Upper lobe of right lung (tissue), 1 donor: Measurements from ENCODE around the gene RABL2A. TPM values are rescaled to one million over a fixed set of nuclear protein-coding genes. Genes with fewer than 3 reads are reported as not detected.
"Not testable (repeated sequence)": the region's sequence is repeated elsewhere in the genome, so short reads cannot be mapped to it uniquely, and the experiment has no call there.

Experiments
- ATAC-seq: fragments of 200-7000 bp; cut with Tn5 transposase; one replicate; pipeline ENCODE4 v1.9.1; 2020; ENCODE audit warnings: mild to moderate bottlenecking, moderate library complexity
- DNase-seq: peaks from one replicate; pipeline ENCODE4 v3.0.0-alpha.2; 2020
- H3K27ac ChIP-seq: fragments of 200-600 bp; one replicate; pipeline ENCODE4 v1.8.0; 2022
- H3K27me3 ChIP-seq: fragments of 200-600 bp; one replicate; pipeline ENCODE4 v1.8.0; 2022; ENCODE audit warnings: mild to moderate bottlenecking
- H3K36me3 ChIP-seq: fragments of 200-600 bp; one replicate; pipeline ENCODE4 v1.8.0; 2022
- H3K4me1 ChIP-seq: fragments of 200-600 bp; one replicate; pipeline ENCODE4 v1.8.0; 2022
- H3K4me3 ChIP-seq: fragments of 200-600 bp; one replicate; pipeline ENCODE4 v1.8.0; 2022; ENCODE audit warnings: mild to moderate bottlenecking
- H3K9me3 ChIP-seq: fragments of 200-600 bp; one replicate; pipeline ENCODE4 v1.8.0; 2022
- CTCF ChIP-seq: fragments of 200-600 bp; IDR thresholded peaks from one replicate; pipeline ENCODE4 v1.8.0; 2022; ENCODE audit warnings: antibody characterized with exemption
- intact Hi-C: fragments of 100-400 bp; cut with DNase I; formaldehyde crosslinking; loops from one replicate; pipeline ENCODE4 v1.11.0; 2022
- microRNA-seq: library from miRNA; unstranded; fragments of <30 nt; microRNA quantifications from one replicate; pipeline ENCODE4 v1.2.0, GENCODE V29; 2020; ENCODE audit warnings: borderline microRNAs expressed
- total RNA-seq: library from RNA; stranded (reverse); fragmentation: NEBNext Ultra II Directional; extraction: Animal tissue kit (Norgen Biotek cat#: 25700); gene quantifications from one replicate; pipeline ENCODE4 v1.2.1, GENCODE V29; 2021
- donor health status: DM: no; HTN: yes; CAD: no; lungs with severe emphysema.

The RABL2A gene
- total RNA-seq, 1 donor from 2014 or later: 16.9 TPM

DNA sequence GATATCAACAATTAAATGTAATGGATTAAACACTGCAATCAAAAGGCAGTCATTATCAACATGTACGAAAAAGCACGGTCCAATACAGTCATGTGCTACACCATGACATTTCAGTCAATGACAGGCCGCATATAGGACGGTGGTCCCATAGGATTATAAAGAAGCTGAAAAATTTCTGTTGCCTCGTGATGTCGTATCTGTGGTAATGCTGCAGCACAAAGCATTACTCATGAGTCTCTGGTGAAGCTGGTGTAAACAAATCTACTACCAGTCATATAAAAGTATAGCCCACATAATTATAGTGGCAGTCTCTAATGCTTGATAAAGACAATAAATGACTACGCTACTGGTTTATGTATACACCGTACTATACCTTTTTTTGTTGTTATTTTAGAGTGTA lies 58.4 kb downstream of the RABL2A start:
- Histone ChIP-seq H3K4me3 (no peak overlapping the region), H3K9me3 (no peaks in the 10 kb centered on the region), H3K4me1 (no peaks in the 10 kb centered on the region), H3K36me3 (no peaks in the 10 kb centered on the region), H3K27me3 (no peaks in the 10 kb centered on the region), H3K27ac (no peak overlapping the region)
- no peak for DNase-seq
- TF ChIP-seq CTCF: no peak
- ATAC-seq: no peak
- intact Hi-C loops: no loop called here

- DNase-seq: no peak
- H3K4me3 ChIP-seq: no peak overlapping the region
- no peaks in the 10 kb centered on the region for H3K9me3 ChIP-seq
- H3K27ac ChIP-seq: no peak overlapping the region
- no peak for TF ChIP-seq CTCF
- no peaks in the 10 kb centered on the region for H3K4me1 ChIP-seq
- intact Hi-C loops: no loop called here
- ATAC-seq: no peak
- no peaks in the 10 kb centered on the region for H3K36me3 ChIP-seq
- H3K27me3 ChIP-seq: no peaks in the 10 kb centered on the region
Measured at GRCh38 chr2:113686537-113686936, 59.5 kb downstream of the RABL2A start.

DNA sequence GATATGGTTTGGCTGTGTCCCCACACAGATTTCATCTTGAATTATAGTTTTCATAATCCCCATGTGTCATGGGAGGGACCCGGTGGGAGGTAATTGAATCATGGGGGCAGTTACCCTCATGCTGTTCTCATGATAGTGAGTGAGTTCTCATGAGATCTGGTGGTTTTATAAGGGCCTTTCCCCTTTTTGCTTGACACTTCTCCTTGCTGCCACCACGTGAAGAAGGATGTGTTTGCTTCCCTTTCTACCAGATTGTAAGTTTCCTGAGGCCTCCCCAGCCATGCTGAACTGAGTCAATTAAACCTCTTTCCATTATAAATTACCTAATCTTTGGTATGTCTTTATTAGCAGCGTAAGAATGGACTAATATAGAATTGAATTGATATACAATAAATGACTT lies 63.8 kb downstream of the RABL2A start:
- DNase-seq, intact Hi-C loops, H3K9me3 ChIP-seq, H3K4me3 ChIP-seq, H3K36me3 ChIP-seq, H3K27me3 ChIP-seq, H3K27ac ChIP-seq, ATAC-seq, H3K4me1 ChIP-seq: not testable (repeated sequence)

Small RNA genes within 50 kb of the gene (microRNA-seq; reads per million reads assigned to microRNA genes)
- not detected for gene MIR1302-3

Other genes starting within 250 kb of the RABL2A start
- 30.2 TPM for gene ZNG1B, start 189.6 kb upstream of the RABL2A start, total RNA-seq
- gene FOXD4L1, start 128.6 kb upstream of the RABL2A start, total RNA-seq: 0.78 TPM
- 76.0 TPM for gene SLC35F5, start 129.4 kb downstream of the RABL2A start, total RNA-seq